Pons (tissue), 1 donor: Measurements from ENCODE around the gene TCERG1L.
"Not testable (repeated sequence)": the region's sequence is repeated elsewhere in the genome, so short reads cannot be mapped to it uniquely, and the experiment has no call there.

Source experiments
- DNase-seq: peaks from one replicate; pipeline ENCODE4 v3.0.0-alpha.2; 2016; ENCODE audit warnings: low spot score

The TCERG1L gene

DNA sequence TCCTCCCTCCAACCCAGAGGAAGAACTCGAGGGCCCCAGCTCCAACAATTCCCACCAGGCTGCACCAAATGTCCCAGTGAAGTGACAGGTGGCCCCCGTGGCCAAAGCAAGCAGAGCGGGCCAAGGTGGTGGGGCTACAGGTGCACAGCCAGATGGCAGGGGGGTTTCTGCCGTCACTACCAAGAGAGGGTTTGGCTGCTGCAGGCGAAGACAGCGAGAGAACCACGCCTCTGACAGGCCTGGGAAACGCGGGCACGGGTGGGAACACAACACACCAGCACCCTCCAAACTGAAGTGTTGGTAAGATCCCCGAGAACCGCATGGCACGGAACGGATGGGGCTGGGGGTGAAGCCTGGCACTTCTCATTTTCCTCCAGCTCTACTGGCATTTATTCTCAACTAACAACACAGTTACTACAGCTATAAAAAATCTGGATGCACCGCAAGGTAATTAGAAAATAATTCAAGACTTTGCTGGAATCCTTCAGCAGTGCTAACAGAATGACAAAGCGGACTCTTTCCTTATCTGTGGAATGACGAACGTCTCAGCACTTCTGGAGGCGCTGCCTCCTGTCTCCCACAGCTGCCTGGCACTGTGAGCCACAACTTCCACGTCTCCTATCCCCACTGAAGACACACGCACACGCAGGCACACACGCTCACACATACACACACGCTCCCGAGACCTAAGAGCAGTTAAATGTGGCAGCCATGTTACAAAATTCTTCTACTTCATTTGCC, 167.9 kb downstream of the TCERG1L start:
- no peak for DNase-seq

DNA sequence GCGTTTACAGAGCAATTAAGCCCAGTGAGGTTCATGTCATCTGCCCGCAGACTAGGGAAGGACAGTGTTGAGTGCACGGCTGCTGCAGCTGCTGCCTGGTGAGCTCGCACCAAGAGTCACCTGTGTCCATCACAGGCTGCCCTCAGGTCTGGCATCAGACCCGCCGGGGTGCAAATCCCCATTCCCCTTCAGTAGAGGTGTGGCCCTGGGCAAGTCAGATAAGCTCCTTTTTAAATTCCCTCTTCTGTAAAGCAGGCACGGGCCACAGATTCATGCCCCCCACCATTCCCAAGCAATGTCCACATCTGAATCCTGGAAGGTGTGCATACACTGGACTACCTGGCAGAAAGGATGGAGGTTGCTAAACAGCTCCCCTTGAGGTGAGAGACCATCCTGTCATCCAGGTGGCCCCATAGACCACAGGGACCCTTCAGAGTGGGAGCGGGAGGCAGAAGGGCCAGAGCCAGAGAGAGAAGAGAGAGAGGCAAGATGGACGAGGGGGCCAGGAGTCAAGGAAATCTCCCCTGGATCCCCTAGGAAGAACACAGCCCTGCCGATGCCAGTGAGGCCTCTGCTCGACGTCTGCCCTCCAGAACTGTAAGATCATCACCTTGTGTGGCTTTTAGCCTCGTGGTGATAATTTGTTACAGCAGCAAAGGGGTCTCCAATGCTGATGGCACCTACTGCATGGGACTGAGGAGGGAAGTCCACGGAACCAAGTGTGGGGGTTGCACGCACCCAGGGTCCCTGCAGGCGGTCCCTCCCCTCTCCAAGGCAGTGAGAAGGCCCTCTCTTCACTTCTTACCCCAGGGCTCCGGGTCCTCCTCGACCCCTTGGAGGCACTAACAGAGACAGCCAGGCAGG, 168.8 kb downstream of the TCERG1L start:
- no peak for DNase-seq

DNA sequence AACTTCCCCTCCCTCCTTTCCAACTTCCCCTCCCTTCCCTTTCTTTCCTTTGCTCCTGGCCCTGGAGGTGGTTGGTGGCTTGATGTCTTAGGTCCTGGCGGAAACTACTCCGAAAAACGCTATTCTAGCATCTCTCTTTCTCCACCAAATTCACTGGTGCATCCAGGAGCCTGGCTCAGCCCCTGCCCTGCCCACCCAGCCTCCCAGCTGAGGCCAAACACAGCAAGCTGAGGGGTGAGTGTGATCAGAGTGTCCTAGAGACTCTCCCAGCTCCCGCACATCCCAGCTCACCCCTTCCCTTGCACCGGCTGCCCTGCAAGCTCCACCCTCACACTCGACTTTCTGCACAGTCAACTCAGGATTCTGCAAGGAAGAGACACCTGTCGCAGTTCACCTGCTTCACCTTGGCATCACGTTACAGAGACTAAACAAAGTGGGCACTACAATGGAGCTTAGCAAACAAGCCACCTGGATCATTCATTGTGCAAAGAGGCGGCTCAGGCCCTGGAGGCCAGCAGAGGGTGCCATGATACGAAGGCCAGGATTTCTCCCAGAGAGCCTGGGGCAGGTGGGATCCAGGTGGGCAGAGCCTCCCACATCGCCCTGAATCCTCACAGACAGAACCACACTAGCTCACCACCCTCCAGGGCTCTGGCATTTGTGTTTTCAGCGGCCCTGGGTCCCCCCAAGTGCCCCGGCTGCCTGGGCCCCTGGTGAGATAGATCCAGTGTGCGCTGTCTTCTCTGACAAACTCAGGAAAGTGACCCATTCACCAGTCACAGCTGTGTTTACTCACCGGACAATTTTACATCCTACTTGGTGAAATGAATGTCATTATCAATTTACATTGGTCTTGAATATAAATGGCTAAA, 169.6 kb downstream of the TCERG1L start:
- no peak for DNase-seq

DNA sequence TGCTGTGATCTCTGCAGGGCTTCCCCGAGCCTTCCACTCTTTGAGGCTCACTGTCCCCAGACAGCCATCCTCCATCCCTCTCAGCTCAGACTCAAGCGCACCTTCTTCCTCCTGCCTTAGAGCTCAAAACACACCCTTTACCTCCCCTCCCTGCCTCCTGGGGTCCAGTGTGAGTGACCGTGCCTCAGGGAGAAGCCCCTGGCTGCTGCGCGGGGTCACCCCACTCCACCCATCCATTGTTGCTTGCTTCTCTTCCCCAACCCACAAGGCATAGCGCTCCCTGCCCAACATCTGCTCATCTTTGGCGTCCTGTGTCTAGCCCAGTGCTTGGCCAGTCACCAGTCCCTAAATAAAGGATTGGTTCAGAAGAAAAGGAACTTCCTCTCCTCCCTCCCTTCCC, 170.3 kb downstream of the TCERG1L start:
- no peak for DNase-seq

DNA sequence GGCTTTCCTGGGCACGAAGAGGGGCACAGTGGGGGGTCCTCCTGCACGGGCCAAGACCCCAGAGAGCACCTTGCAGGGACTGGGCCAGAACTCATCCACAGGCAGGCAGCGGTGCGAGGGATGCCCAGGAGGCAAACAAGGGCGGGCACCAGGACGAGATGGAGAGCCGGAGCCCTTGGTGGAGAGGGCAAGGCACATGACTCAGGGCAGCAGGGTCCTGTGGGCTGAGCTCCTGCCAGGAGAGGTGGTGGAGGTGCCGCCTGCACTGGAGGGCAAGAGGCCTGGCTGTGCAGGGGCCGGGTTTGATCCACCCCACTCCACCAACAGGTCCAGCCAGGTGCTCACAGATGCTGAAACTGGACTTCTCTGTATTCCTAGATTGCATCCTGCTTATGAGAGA, 170.9 kb downstream of the TCERG1L start:
- no peak for DNase-seq

DNA sequence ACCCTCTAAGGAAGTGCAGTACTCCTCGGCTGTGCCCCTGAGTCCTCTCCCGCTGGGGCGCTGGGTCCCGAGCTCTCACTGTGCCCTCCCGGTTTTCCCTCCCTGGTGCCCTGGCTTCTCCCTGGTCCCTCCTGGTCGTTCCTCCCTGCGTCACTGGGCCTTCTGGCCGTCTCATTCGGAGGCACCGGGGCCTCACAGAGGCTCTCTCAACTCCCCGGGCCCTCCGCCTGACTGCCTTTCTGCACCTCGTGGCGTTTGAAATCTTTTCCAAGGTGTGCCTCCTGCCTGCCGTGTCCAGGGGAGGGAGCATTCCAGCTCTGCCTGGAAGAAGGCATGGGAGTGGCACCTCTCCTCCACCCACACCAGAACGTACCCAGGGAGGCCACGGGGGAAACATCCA, 174.3 kb downstream of the TCERG1L start:
- DNase-seq, result no peak

DNA sequence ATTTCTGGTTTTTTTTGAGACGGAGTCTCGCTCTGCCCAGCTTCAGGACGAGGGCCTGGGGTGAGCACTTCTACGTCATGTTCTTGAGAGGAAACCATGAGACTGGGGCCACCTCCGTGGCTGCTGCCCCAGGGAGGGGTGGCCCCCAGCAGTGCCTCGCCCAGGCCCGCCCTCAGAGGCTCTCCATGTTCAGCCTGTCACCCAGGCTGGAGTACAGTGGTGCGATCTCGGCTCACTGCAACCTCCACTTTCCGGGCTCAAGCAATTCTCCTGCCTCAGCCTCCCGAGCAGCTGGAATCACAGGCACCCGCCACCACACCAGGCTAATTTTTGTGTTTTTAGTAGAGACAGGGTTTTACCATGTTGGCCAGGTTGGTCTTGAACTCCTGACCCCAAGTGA, 175.2 kb downstream of the TCERG1L start:
- not testable (repeated sequence) for DNase-seq

DNA sequence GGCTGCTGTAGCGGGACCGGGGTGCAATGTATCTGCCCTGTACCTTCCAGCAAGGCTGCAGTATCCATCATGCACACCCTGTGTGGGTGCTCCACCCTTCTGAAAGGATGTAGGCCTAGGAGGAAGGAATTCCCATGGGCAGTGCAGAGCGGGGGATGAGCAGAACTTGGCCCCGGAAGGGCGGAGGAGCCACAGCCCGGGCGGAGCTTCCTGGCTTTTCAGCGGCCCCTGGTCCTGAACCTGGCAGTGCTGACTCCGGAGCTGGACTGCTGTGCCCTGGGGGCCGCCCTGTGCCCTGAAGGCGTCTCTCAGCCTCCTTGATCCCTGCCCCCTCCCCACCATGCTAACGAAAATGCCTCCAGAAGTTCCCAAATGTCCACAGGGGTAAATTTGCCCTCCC, 175.8 kb downstream of the TCERG1L start:
- DNase-seq, result no peak

DNA sequence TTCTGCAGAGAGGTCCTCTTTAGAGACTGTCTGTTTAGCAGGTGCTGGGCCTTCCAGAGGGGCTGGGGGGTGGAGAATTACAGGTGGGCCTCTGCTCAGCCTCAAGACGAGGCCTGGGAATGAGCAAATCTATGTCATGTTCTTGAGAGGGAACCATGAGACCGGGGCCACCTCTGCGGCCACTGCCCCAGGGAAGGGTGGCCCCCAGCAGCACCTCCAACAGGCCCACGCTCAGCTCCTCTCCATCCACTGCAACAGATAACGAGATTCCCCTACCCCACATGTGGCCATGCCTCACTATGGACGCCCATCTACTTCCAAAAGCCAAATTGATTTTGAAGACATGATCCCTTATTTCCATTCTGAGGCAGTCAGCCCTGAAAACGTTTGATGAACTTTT, 176.9 kb downstream of the TCERG1L start:
- no peak for DNase-seq

DNA sequence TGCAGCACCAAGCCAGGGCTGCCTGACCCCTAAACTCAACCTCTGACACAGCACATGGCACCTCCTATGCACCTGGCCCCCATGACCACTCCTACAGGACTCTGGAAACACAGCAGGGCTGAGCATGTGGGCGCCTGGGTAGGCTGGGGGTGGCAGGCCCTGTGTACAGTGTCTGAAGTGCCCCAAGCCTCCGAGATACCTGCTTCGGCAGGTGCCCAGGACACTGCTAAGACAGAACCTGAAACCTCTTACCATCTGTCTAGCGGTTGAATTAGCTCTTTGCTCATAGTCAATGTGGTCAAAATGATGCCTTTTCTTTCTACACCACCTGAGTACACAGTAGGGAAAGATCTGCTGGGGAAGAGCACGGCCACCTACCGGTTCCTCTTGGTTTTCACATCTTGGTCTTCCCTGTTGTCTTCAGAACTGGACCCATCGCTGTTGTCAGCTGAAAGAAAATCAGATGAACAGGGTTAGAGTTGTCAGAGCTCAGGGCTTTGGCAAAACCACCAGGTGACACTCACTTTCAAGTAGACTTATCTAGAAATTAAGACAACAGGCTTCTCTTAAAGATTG, 177.4 kb downstream of the TCERG1L start:
- no peak for DNase-seq

DNA sequence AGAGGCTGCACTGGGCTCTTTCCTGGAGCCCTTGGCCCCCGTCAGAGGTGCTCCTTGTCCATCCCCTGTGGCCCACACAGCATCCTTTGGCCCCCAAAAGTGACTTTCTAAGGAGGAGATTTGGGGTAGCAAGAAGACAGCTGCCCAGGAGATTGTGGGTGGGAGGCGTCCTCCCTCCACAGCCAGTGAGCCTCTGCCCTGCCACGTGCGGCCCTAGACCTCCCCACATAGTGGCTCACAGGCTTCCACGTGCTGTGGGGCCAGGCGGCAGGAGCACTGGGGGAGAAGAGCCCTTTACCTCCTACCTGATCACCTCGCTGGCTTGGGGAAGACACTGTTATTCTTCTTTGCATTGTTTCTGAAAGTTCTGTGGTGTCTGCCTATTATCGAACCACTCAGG, 178.8 kb downstream of the TCERG1L start:
- DNase-seq, result no peak

DNA sequence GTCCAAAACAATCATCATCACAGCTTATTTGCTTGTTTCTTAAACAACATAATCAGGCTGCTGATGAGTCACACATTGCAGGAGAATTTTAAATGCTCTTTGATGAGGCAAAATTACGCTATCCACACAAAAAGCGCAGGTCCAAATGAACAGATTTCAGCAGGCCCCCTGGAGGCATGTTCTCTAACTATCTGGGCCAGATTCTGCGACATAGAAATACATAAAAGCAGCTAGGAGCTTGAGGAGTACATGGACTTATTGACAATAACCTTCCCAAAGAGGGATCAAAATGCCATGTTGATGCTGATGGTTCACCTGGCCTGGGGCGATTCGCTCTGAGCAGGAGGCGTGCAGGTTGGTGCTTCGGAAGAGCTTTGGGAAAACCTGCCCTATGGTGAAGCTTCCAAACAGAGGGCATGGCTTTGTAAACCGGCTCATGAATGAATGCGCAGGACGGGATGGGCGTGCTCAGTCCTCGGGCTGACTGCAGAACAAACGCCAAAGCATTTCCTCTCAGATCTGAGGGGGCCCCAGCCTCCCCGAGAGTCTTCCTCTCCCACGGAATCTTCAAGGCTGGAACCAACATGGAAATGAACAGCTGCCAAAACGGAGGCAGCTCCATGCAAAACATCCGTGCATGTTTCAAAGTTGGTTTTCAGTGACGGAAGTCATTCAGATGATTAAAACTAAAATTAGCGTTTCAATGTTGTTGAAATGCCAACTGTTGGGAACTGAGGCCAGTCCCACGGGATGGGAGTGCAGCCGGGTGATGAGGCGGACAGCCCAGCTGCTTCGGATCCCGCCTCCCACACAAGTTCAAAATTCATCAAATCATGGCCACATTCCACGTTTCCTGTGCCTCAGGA, 179.6 kb downstream of the TCERG1L start:
- DNase-seq, result no peak

DNA sequence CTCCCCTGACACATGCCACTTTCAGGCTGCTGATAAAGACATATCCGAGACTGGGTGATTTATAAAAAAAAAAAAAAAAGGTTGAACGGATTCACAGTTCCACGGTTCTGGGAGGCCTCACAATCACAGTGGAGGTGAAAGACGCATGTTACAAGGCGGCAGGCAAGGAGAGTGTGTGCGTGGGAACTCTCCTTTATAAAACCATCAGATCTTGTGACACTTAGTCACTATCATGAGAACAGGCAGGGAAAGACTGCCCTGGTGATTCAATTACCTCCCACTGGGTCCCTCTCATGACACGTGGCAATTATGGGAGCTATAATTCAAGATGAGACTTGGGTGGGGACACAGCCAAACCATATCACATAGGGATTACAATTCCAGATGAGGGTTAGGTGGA, 181.5 kb downstream of the TCERG1L start:
- DNase-seq, result no peak

DNA sequence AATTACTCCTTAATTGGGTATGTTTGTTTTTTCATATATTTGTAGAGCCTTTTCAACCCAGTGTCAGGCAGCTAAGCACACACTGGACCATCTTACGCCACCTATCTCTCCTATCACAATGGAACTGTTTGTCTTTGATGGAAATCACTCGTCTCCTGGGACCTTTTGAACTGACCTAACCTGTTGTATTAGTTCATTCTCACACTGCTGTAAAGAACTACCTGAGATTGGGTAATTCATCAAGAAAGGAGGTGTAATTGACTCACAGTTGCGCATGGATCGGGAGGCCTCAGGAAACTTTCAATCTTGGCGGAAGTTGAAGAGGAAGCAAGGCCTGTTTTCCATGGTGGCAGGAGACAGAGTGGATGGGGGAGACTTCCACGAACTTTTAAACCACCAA, 182.0 kb downstream of the TCERG1L start:
- DNase-seq, result no peak

DNA sequence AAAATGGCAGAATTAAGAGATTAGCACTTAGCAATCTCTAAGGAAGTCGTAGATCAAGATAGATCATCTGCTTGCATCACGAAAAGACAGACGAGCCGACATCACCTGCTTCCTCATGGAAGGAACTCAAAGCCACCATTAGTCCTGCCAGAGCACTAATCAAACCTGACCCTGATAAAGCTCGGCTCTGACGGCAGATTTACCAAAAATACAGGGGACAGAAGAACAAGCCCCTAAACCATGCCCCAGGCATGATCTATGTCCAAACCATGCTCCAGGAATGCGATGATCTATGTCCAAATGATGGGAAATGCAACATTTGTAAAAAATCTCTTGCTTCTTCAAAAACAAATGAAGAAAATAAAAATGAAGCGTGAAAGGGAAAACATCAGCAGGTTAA, 182.8 kb downstream of the TCERG1L start:
- DNase-seq, result no peak

DNA sequence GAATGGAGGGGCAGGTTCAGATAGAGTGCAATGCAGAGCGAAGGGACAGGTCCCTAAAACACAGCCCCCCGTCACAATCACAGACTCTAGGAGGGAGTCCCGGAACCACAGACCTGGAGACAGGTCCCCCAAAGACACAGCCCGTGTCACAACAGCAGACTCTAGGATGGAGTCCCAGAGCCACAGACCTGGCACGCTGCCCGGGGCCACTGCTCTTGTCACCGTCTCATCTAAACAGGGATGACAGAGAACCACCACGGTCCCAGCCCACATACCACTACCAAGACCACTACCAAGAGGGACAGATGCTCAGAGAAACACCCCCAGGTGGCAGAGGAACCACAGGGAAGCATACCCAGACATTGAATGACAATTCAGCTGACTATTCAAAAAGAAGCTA, 183.9 kb downstream of the TCERG1L start:
- no peak for DNase-seq

DNA sequence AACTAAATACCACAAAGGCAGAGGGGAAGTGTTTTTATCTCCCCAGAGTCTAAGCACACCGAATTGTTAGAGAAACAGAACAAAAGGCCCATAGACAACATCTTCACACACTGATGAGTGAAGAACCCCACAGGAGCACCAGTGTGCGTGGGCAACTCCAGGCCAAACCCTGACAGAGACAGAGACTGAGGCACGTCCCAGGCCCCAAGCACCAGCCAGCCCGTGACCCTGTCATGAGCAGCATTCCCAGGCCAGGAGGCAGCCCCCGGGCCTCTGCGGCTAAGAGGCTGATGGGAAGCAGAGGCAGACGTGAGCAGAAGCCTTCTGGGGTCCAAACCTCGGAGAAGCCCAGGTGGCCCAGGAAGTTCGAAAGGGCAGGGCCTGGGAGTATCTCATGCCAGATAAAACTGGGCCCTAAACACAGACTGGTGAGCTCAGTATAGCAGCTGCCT, 184.4 kb downstream of the TCERG1L start:
- no peak for DNase-seq

DNA sequence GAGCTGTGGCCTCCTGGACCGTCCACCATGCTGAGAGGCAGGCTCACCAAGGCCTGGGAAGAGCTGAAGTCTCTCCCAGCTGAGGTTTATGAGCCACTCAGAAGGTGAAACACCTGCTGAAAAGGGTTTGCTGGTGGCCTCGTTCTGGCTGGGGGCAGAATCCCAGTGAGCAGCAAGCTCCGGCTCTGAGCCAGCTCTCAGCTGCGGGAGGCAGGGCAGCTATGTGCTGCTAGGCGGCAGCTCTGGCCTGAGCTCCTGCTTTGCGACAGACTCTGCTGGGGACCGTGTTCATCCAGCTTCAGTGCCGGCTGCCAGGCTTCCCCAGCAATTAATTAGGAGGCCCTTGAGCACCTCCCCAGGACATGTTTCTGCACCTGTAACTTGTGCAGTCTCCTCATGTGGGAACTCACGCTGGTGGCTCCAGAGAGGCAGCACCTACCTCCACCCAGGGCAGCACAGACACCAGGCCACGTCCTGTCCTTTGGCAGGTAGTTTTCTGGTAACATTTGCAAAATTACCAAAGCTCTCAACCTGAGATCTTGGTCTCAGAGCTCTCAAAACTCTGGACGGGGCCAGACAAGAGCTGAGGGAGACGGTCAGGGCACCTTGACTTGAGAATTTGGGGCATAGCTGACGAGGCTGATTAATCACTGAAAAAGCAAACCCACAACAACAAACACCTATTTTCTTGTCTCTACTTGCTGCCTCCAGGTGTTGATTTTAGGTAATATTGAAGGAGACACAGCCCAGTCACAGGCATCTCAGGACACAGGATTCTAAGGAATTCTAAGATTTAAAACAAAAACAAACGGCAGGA, 185.0 kb downstream of the TCERG1L start:
- DNase-seq, result peak; percentile 8

DNA sequence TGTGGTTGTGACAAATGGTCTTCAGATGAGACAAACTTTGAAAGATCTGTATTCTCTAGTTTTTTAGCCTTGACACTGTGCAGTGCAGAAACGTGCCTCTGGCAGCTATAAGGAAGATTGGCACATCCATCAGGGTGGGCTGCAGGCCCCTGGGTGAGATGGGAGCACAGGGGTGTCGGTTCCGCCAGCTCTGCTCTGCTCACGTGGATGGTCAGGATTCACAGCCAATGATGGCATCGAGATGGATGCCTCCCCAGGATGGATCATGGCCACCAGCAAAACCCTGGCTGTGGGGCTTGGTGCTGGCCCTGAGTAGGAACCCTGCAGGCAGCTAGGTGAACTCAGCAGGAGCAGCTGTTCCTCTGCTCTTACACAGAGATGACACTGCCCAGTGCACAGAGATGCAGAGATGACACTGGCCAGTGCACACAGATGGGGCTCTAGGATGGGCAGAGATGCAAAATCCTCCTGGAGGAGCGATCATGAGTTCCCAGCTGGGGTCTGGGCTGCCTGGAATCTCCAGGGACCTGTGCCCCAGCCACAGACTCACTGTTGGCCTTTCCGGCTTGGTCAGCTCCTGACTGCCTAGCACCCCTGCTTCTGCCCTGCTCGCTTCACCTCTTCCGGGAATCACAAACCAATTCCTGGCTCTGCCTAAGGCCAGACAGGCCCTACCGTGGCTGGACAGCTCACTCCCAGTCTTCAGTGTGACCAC, 185.9 kb downstream of the TCERG1L start:
- DNase-seq, result no peak

DNA sequence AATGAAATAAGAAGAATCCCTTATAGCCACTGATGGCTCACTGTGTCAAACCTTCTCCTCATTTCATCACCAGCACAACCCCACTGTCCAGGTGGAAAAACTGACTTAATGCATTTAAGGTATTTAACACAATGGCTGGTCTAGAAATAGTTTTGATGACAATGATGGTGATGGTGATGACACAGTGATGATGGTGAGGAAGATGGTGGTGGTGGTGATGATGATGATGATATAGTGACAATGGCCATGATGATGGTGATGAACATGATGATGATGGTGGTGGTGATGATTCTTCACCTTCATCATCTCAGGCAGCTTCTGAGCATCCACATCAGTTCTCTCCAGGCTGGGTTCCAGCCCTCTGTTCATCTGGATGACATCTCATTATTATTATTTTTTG, 186.6 kb downstream of the TCERG1L start:
- no peak for DNase-seq
